ENCODE data around the gene UTP25.

Gene UTP25

GRCh38 chr1:209830722-209831121 lies 3.0 kb downstream of the UTP25 start:
- FAIRE-seq (no peak), DNase-seq (ENCODE audit: insufficient read length, low spot score) (no peak)
- TF ChIP-seq SPI1 (IDR thresholded peaks at IDR 0.05; ENCODE audit: low read depth, low read length) (no peak), TAF1 (IDR thresholded peaks at IDR 0.05; ENCODE audit: low read depth, low read length) (no peak), POLR2AphosphoS5 (IDR thresholded peaks at IDR 0.05; ENCODE audit: low read depth, low read length) (no peak), PAX5 (IDR thresholded peaks at IDR 0.05; ENCODE audit: insufficient read depth, low read length, severe bottlenecking) (no peak), POU2F2 (IDR thresholded peaks at IDR 0.05; ENCODE audit: low read depth, low read length) (no peak), POLR2A (IDR thresholded peaks at IDR 0.05; ENCODE audit: low read depth, low read length) (no peak)

DNA sequence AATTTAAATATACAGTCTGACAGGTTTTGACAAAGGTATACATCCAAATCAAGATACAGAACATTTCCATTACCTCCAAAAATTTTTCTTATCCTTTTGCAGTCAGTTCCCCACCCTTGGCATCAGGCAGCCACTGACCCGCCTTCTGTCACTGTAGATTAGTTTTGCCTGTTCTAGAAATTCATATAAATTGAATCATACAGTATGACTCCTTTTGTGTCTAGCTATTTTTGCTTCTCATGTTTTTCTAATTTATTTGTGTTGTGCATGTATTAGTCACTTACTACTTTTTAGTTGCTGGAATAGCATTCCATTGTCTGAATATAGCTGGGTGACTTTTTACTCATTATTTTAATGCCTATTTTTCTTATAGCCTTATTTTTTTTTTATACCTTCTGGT lies 3.8 kb downstream of the UTP25 start:
- FAIRE-seq, result no peak
- TF ChIP-seq TAF1 (IDR thresholded peaks at IDR 0.05; ENCODE audit: low read depth, low read length), result no peak
- TF ChIP-seq POLR2A (IDR thresholded peaks at IDR 0.05; ENCODE audit: low read depth, low read length), result no peak
- no peak for TF ChIP-seq PAX5 (IDR thresholded peaks at IDR 0.05; ENCODE audit: insufficient read depth, low read length, severe bottlenecking)
- TF ChIP-seq POU2F2 (IDR thresholded peaks at IDR 0.05; ENCODE audit: low read depth, low read length), result no peak
- no peak for TF ChIP-seq SPI1 (IDR thresholded peaks at IDR 0.05; ENCODE audit: low read depth, low read length)
- TF ChIP-seq POLR2AphosphoS5 (IDR thresholded peaks at IDR 0.05; ENCODE audit: low read depth, low read length), result no peak
- no peak for DNase-seq (ENCODE audit: insufficient read length, low spot score)

GRCh38 chr1:209835782-209836298 lies 8.1 kb downstream of the UTP25 start:
- no peak for FAIRE-seq
- no peak for DNase-seq (ENCODE audit: insufficient read length, low spot score)
- TF ChIP-seq SPI1 (IDR thresholded peaks at IDR 0.05; ENCODE audit: low read depth, low read length), result no peak
- TF ChIP-seq POLR2A (IDR thresholded peaks at IDR 0.05; ENCODE audit: low read depth, low read length), result no peak
- TF ChIP-seq POLR2AphosphoS5 (IDR thresholded peaks at IDR 0.05; ENCODE audit: low read depth, low read length), result no peak
- TF ChIP-seq PAX5 (IDR thresholded peaks at IDR 0.05; ENCODE audit: insufficient read depth, low read length, severe bottlenecking), result no peak
- no peak for TF ChIP-seq POU2F2 (IDR thresholded peaks at IDR 0.05; ENCODE audit: low read depth, low read length)
- no peak for TF ChIP-seq TAF1 (IDR thresholded peaks at IDR 0.05; ENCODE audit: low read depth, low read length)

GRCh38 chr1:209837671-209838070 lies 9.9 kb downstream of the UTP25 start:
- no peak for TF ChIP-seq POU2F2 (IDR thresholded peaks at IDR 0.05; ENCODE audit: low read depth, low read length)
- TF ChIP-seq POLR2A (IDR thresholded peaks at IDR 0.05; ENCODE audit: low read depth, low read length), result no peak
- FAIRE-seq (no peak), DNase-seq (ENCODE audit: insufficient read length, low spot score) (no peak)

- TF ChIP-seq PAX5 (IDR thresholded peaks at IDR 0.05; ENCODE audit: insufficient read depth, low read length, severe bottlenecking), result no peak
- TF ChIP-seq SPI1 (IDR thresholded peaks at IDR 0.05; ENCODE audit: low read depth, low read length), result no peak
- TF ChIP-seq POLR2AphosphoS5 (IDR thresholded peaks at IDR 0.05; ENCODE audit: low read depth, low read length), result no peak
- TF ChIP-seq POU2F2 (IDR thresholded peaks at IDR 0.05; ENCODE audit: low read depth, low read length), result no peak
- no peak for TF ChIP-seq POLR2A (IDR thresholded peaks at IDR 0.05; ENCODE audit: low read depth, low read length)
- no peak for TF ChIP-seq TAF1 (IDR thresholded peaks at IDR 0.05; ENCODE audit: low read depth, low read length)
- DNase-seq (ENCODE audit: insufficient read length, low spot score), result no peak
- no peak for FAIRE-seq
These were observed 10.8 kb downstream of the UTP25 start for GRCh38 chr1:209838537-209838936.

GRCh38 chr1:209839875-209840546 lies 12.2 kb downstream of the UTP25 start:
- no peak for FAIRE-seq
- TF ChIP-seq SPI1 (IDR thresholded peaks at IDR 0.05; ENCODE audit: low read depth, low read length) (no peak), POLR2AphosphoS5 (IDR thresholded peaks at IDR 0.05; ENCODE audit: low read depth, low read length) (no peak), TAF1 (IDR thresholded peaks at IDR 0.05; ENCODE audit: low read depth, low read length) (no peak), POLR2A (IDR thresholded peaks at IDR 0.05; ENCODE audit: low read depth, low read length) (no peak), PAX5 (IDR thresholded peaks at IDR 0.05; ENCODE audit: insufficient read depth, low read length, severe bottlenecking) (no peak), POU2F2 (IDR thresholded peaks at IDR 0.05; ENCODE audit: low read depth, low read length) (no peak)
- no peak for DNase-seq (ENCODE audit: insufficient read length, low spot score)

DNA sequence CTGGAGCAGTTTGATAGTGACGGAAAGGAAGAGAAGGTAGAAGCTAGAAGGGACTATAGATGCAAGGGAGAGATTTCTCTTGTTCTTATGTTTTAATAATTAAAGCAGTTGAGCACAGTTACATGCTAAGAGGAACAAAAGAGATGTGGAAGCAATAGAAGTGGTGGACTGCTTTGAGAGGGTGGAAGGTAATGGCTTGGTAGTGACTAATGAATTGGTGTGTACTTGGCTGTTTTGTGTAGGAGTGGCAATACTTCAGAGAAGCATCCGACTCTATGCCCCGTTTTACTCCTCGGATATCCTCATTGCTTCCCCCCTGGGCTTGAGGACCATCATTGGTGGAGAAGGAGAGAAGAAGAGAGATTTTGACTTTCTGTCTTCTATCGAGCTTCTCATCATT lies 12.8 kb downstream of the UTP25 start:
- no peak for DNase-seq (ENCODE audit: insufficient read length, low spot score)
- no peak for TF ChIP-seq TAF1 (IDR thresholded peaks at IDR 0.05; ENCODE audit: low read depth, low read length)
- TF ChIP-seq POLR2A (IDR thresholded peaks at IDR 0.05; ENCODE audit: low read depth, low read length), result no peak
- no peak for TF ChIP-seq PAX5 (IDR thresholded peaks at IDR 0.05; ENCODE audit: insufficient read depth, low read length, severe bottlenecking)
- no peak for TF ChIP-seq POU2F2 (IDR thresholded peaks at IDR 0.05; ENCODE audit: low read depth, low read length)
- no peak for TF ChIP-seq SPI1 (IDR thresholded peaks at IDR 0.05; ENCODE audit: low read depth, low read length)
- no peak for TF ChIP-seq POLR2AphosphoS5 (IDR thresholded peaks at IDR 0.05; ENCODE audit: low read depth, low read length)
- no peak for FAIRE-seq

- DNase-seq (ENCODE audit: insufficient read length, low spot score) (no peak), FAIRE-seq (no peak)
- no peak for TF ChIP-seq PAX5 (IDR thresholded peaks at IDR 0.05; ENCODE audit: insufficient read depth, low read length, severe bottlenecking)
- no peak for TF ChIP-seq POLR2A (IDR thresholded peaks at IDR 0.05; ENCODE audit: low read depth, low read length)
- no peak for TF ChIP-seq TAF1 (IDR thresholded peaks at IDR 0.05; ENCODE audit: low read depth, low read length)
- TF ChIP-seq POU2F2 (IDR thresholded peaks at IDR 0.05; ENCODE audit: low read depth, low read length), result no peak
- TF ChIP-seq POLR2AphosphoS5 (IDR thresholded peaks at IDR 0.05; ENCODE audit: low read depth, low read length), result no peak
- TF ChIP-seq SPI1 (IDR thresholded peaks at IDR 0.05; ENCODE audit: low read depth, low read length), result no peak
These were observed 17.1 kb downstream of the UTP25 start for GRCh38 chr1:209844695-209845407.

DNA sequence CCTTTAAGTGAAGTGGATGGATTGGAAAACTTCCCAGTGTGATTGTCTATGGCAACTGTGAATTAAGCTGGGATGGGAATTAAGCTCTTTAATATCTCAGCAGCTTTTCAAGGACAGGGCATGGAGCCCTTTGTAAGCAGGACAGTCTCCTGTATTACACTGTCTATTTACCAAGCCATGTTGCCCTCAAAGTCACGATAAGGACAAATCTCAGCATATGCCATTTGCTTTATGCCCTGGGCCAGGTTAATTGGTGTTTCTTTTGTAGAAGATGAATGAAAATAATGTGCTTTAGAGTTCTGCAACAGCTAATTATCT lies 17.6 kb downstream of the UTP25 start:
- FAIRE-seq (no peak), DNase-seq (ENCODE audit: insufficient read length, low spot score) (no peak)
- TF ChIP-seq SPI1 (IDR thresholded peaks at IDR 0.05; ENCODE audit: low read depth, low read length) (no peak), PAX5 (IDR thresholded peaks at IDR 0.05; ENCODE audit: insufficient read depth, low read length, severe bottlenecking) (no peak), POLR2A (IDR thresholded peaks at IDR 0.05; ENCODE audit: low read depth, low read length) (no peak), POLR2AphosphoS5 (IDR thresholded peaks at IDR 0.05; ENCODE audit: low read depth, low read length) (no peak), POU2F2 (IDR thresholded peaks at IDR 0.05; ENCODE audit: low read depth, low read length) (no peak), TAF1 (IDR thresholded peaks at IDR 0.05; ENCODE audit: low read depth, low read length) (no peak)

Measured in GM12891 (cell line).